Sigmoid colon (tissue), 4 donors: ENCODE measurements around the gene PRSS1.

Source experiments
- EP300 ChIP-seq, 4 donors: sonication (generic); formaldehyde crosslinking; IDR thresholded peaks; one replicate each; pipeline ENCODE4 v1.6.1; 2017; ENCODE audit warnings: antibody characterized with exemption in 4 of 4
- POLR2A ChIP-seq, 2 donors: fragments of 450-650 bp; IDR thresholded peaks; one replicate each; pipeline ENCODE4 v1.6.1; 2016; ENCODE audit warnings: antibody characterized with exemption in 2 of 2, mild to moderate bottlenecking in 2 of 2, moderate library complexity in 2 of 2
- POLR2AphosphoS5 ChIP-seq, 4 donors: sonication (generic); formaldehyde crosslinking; IDR thresholded peaks; one replicate each; pipeline ENCODE4 v1.6.1; 2017; ENCODE audit warnings: antibody characterized with exemption in 4 of 4
- TF ChIP-seq, protein P1 (sequence below), 4 experiments: fragments of 450-650 bp in 3 of 4; fragments of 200-600 bp in 1 of 4; IDR thresholded peaks; one replicate each; pipeline ENCODE4 v1.5.1; 2016 to 2019; ENCODE audit warnings: antibody characterized with exemption in 4 of 4, mild to moderate bottlenecking in 3 of 4, moderate library complexity in 2 of 4

DNA sequence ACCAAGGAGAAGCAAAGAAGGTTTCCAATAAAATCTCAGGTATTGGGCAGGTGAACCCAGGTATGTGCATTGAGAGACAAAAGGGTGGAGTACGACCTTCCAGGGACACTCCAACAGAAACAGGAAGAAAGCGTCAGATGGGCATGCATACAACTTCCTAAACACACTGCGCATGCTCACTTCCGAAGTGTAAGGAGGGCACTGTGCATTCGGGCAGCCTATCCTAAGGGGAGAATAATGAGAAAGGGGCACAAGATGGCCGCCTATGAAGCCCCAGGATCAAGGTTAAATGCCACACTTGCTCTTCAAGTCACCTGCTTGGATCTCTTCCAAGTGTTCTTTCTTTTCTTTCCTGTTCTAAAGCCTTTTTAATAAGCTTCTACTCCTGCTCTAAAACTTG is 39.4 kb upstream of the PRSS1 start:
- TF ChIP-seq POLR2AphosphoS5 (IDR thresholded peaks at IDR 0.05): no peak
- TF ChIP-seq, protein P1, sequence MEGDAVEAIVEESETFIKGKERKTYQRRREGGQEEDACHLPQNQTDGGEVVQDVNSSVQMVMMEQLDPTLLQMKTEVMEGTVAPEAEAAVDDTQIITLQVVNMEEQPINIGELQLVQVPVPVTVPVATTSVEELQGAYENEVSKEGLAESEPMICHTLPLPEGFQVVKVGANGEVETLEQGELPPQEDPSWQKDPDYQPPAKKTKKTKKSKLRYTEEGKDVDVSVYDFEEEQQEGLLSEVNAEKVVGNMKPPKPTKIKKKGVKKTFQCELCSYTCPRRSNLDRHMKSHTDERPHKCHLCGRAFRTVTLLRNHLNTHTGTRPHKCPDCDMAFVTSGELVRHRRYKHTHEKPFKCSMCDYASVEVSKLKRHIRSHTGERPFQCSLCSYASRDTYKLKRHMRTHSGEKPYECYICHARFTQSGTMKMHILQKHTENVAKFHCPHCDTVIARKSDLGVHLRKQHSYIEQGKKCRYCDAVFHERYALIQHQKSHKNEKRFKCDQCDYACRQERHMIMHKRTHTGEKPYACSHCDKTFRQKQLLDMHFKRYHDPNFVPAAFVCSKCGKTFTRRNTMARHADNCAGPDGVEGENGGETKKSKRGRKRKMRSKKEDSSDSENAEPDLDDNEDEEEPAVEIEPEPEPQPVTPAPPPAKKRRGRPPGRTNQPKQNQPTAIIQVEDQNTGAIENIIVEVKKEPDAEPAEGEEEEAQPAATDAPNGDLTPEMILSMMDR (IDR thresholded peaks at IDR 0.05): no peak
- no peak for TF ChIP-seq POLR2A (IDR thresholded peaks at IDR 0.05)
- no peak for TF ChIP-seq EP300 (IDR thresholded peaks at IDR 0.05)
